ENCODE measurements around the gene GDPD5. TPM values are rescaled to one million over a fixed set of nuclear protein-coding genes. Genes with fewer than 3 reads are reported as not detected.

Gene GDPD5
- total RNA-seq, 1 experiment from 2014 or later: 7.8 TPM

DNA sequence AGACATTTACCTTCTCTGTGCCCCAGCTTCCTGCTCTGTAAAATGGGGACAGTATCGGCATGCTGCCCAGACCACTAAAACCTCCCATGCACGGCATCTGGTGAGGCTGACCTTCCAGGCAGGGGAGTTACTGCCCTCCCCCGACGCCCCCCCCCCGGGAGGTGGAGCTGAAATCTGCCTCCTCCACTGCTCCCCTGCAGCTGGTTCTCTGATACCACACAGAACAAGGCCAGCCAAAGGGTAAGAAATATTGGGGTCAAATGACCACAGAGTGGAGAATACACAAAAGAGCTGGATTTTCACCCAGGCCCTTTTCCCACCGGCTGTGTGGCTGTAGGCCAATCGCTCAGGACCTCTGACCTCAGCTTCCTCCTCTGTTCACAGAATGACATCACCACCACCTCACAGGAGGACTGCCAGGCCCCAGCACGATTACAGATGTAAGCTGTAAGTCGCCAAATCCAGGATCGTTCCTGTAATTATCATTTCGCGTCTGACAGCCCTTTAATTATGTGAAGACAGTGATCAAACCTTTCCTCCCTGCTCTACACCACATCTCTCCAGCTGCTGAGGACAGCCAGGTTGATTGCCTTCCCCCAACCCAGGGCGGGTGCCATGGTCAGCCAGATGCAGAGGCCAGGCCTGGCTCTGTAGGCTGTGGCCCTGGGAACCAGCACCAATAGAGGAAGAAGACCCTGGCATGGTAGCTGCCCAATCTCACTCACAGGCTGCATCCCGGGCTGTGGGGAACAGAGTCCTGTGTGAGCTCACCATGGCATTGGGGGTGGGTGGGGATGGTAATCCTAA lies 57.0 kb downstream of the GDPD5 start:
- Histone ChIP-seq H3K14ac (ENCODE audit: insufficient read depth, low read length) (no peak overlapping the region; the same call in 1 of the 2 replicates), H2AK5ac (ENCODE audit: insufficient read length, low read length) (no peak overlapping the region), H4K20me1 (ENCODE audit: control insufficient read depth, insufficient read depth, insufficient read length) (no peaks in the 10 kb centered on the region), H3K79me2 (ENCODE audit: insufficient read depth, low read length) (no peaks in the 10 kb centered on the region), H3K23ac (ENCODE audit: insufficient read length, low read depth, low read length) (no peak overlapping the region), H2BK15ac (ENCODE audit: low read depth, low read length) (no peak overlapping the region), H3K23me2 (ENCODE audit: insufficient read length, low read depth, low read length, poor library complexity, severe bottlenecking) (no peaks in the 10 kb centered on the region), H2BK120ac (ENCODE audit: low read depth, low read length, poor library complexity, severe bottlenecking) (no peak overlapping the region), H2AFZ (ENCODE audit: low read length) (no peak overlapping the region), H3K56ac (ENCODE audit: insufficient read length, low read depth, low read length) (no peak overlapping the region), H4K8ac (replicated peaks; ENCODE audit: insufficient read length, low read depth, low read length) (no peak overlapping the region), H3K27me3 (ENCODE audit: insufficient read depth, low read length) (no peaks in the 10 kb centered on the region), H3K4me1 (ENCODE audit: insufficient read depth, low read length) (no peaks in the 10 kb centered on the region), H3K9me3 (ENCODE audit: control insufficient read depth, low read depth, low read length) (no peaks in the 10 kb centered on the region), H3K9ac (ENCODE audit: extremely low read depth, insufficient read length, low read length) (no peak overlapping the region), H2BK20ac (ENCODE audit: low read depth, low read length, poor library complexity, severe bottlenecking) (no peak overlapping the region), H3K4ac (ENCODE audit: low read depth, low read length) (no peak overlapping the region), H4K5ac (ENCODE audit: insufficient read length, low read depth, low read length) (no peak overlapping the region), H3K27ac (ENCODE audit: insufficient read length, low read depth, low read length) (no peak overlapping the region), H3K4me2 (ENCODE audit: insufficient read depth, insufficient read length, low read length) (no peak overlapping the region), H3T11ph (ENCODE audit: low read length) (no peak overlapping the region), H2BK12ac (ENCODE audit: insufficient read length, low read depth, low read length) (no peak overlapping the region), H2BK5ac (ENCODE audit: insufficient read length, low read length) (no peak overlapping the region), H3K79me1 (ENCODE audit: insufficient read depth, low read depth, low read length, poor library complexity, severe bottlenecking) (no peaks in the 10 kb centered on the region), H3K18ac (ENCODE audit: insufficient read length, low read depth, low read length) (no peak overlapping the region), H4K91ac (ENCODE audit: insufficient read length, low read depth, low read length) (no peak overlapping the region)
- Mint-ChIP-seq H3K4me1 (peaks cover 30 to 41% of the 10 kb centered on the region in 2 experiments), H3K9me3 (no peaks in the 10 kb centered on the region), H3K4me3 (no peak overlapping the region), H3K27me3 (ENCODE audit: low read depth) (no peaks in the 10 kb centered on the region; the same call in 1 of the 2 replicates), H3K36me3 (ENCODE audit: insufficient read depth in 1 of 3, low read depth in 3 of 3) (no peaks in the 10 kb centered on the region), H3K27ac (no peak overlapping the region; a peak in 2 of 7 replicates)
- TF ChIP-seq CTCF (conservative IDR thresholded peaks at IDR 0.05): no peak
- WGBS (ENCODE audit: extremely low coverage, insufficient read length, low lambda C conversion rate): no CpG with 5 or more reads among the region's 14 CpGs
- DNase-seq: no peak
